NCI-H345 treated with DMSO at 0.1 percent for 48 hours (cell line): ENCODE data around the gene MRI1.

Source experiments
- DNase-seq: peaks from one replicate; lab custom pipeline; 2025; ENCODE audit not compliant: unreplicated experiment; lab: John Stamatoyannopoulos, UW

Gene MRI1

DNA sequence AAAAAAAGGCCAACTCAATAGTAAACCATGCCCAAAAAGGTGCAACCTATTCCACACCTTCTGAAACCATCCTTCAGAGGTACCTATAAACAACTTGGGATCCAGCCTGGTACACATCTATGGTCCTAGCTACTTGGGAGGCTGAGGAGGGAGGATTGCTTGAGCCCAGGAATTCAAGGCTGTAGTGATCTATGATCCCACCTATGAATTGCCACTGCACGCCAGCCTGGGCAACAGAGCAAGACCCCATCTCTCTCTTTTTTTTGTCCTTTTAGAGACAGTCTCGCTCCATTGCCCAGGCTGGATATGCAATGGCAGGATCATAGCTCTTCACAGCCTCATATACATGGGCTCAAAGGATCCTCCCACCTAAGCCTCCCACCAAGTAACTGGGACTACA, 57.0 kb downstream of the MRI1 start:
- DNase-seq, result no peak

- DNase-seq, result no peak
Observed at GRCh38 chr19:13823256-13823655, 58.9 kb downstream of the MRI1 start.
